GM12878 (cell line): ENCODE results near the gene PDSS2. TPM values are rescaled to one million over a fixed set of nuclear protein-coding genes. Genes with fewer than 3 reads are reported as not detected.

Experiments used
- ATAC-seq: fragments of 200-7000 bp; cut with Tn5 transposase; 3 replicates; pipeline ENCODE4 v1.9.1; 2020; ENCODE audit warnings: mild to moderate bottlenecking, moderate library complexity
- BruUV-seq: library from RNA; stranded (reverse); fragments of 400-500 nt; replicated peaks from 2 replicates; lab custom pipeline; 2021; lab: Mats Ljungman, UMichigan
- CTCF ChIA-PET: fragments of 300-600 bp; sonication (Branson Sonifier 250); formaldehyde crosslinking; extraction: SDS; loops from one replicate; lab custom pipeline; 2021; ENCODE audit warnings: inconsistent platforms; lab: Yijun Ruan, JAX
- POLR2A ChIA-PET: fragments of 350-600 bp; formaldehyde crosslinking; extraction: SDS; loops from one replicate; lab custom pipeline; 2021; ENCODE audit warnings: inconsistent platforms; lab: Charles Lee
- RAD21 ChIA-PET: fragments of 300-600 bp; sonication (Branson Sonifier 250); formaldehyde crosslinking; loops from one replicate; lab custom pipeline; 2023; ENCODE audit warnings: antibody characterized with exemption; ENCODE audit not compliant: unreplicated experiment; lab: Charles Lee
- SMC1A ChIA-PET: fragments of 300-600 bp; sonication (Branson Sonifier 250); formaldehyde crosslinking; loops from one replicate; lab custom pipeline; 2023; ENCODE audit not compliant: unreplicated experiment, uncharacterized antibody; lab: Charles Lee
- DNase-seq: peaks from one replicate; pipeline ENCODE4 v3.0.0-alpha.2; 2011; ENCODE audit warnings: low read depth, low spot score
- FAIRE-seq: peaks from 3 replicates; lab custom pipeline; 2011; peaks lifted over from hg19 to GRCh38; lab: Jason Lieb, UNC
- H2AFZ ChIP-seq: 2 replicates; pipeline ENCODE4 v1.6.0; 2011; ENCODE audit warnings: low read depth, low read length, control low read depth; ENCODE audit not compliant: control insufficient read depth
- H3K27ac ChIP-seq: 2 replicates; pipeline ENCODE4 v1.5.1; 2011; ENCODE audit warnings: control low read depth; ENCODE audit not compliant: control insufficient read depth, insufficient read depth
- H3K27me3 ChIP-seq, 2 experiments: replicated peaks in 1 of 2; 2 replicates each; pipeline versions ENCODE4 v1.6.0 to v1.6.1; 2011; ENCODE audit warnings: low read length in 1 of 2; ENCODE audit not compliant: control insufficient read depth in 2 of 2, insufficient read depth in 2 of 2
- H3K36me3 ChIP-seq, 2 experiments: 2 replicates each; pipeline ENCODE4 v1.5.1; 2011; ENCODE audit warnings: low read length in 1 of 2; ENCODE audit not compliant: control insufficient read depth in 2 of 2, insufficient read depth in 2 of 2
- H3K4me1 ChIP-seq: 2 replicates; pipeline ENCODE4 v1.6.1; 2011; ENCODE audit warnings: mild to moderate bottlenecking, low read length, moderate library complexity, mixed read lengths; ENCODE audit not compliant: control insufficient read depth, insufficient read depth
- H3K4me2 ChIP-seq: 2 replicates; pipeline ENCODE4 v1.6.0; 2011; ENCODE audit warnings: control low read depth; ENCODE audit not compliant: control insufficient read depth, insufficient read depth
- H3K4me3 ChIP-seq: fragments of 200-600 bp; sonication (generic); 2 replicates; pipeline ENCODE4 v1.5.1; 2016
- H3K79me2 ChIP-seq: 2 replicates; pipeline ENCODE4 v1.6.0; 2011; ENCODE audit warnings: low read length; ENCODE audit not compliant: control insufficient read depth, insufficient read depth
- H3K9ac ChIP-seq: 2 replicates; pipeline ENCODE4 v1.8.0; 2011; ENCODE audit warnings: low read length, control low read depth, mixed read lengths; ENCODE audit not compliant: control insufficient read depth, insufficient read depth
- H3K9me3 ChIP-seq: replicated peaks from 3 replicates; pipeline ENCODE4 v1.5.1; 2011; ENCODE audit warnings: mild to moderate bottlenecking, low read length; ENCODE audit not compliant: control insufficient read depth, insufficient read depth
- H4K20me1 ChIP-seq: 2 replicates; pipeline ENCODE4 v1.6.0; 2011; ENCODE audit not compliant: control insufficient read depth, insufficient read depth
- ATF3 ChIP-seq: IDR thresholded peaks from 2 replicates; pipeline ENCODE4 v1.6.1; 2011; ENCODE audit warnings: low read depth, mild to moderate bottlenecking, low read length, moderate library complexity, borderline replicate concordance; ENCODE audit errors: extremely low read depth
- ATF7 ChIP-seq: fragments of 450-650 bp; IDR thresholded peaks from 2 replicates; pipeline ENCODE4 v1.6.1; 2016; ENCODE audit warnings: low read depth, mild to moderate bottlenecking
- CHD2 ChIP-seq: IDR thresholded peaks from 2 replicates; pipeline ENCODE4 v1.6.1; 2011; ENCODE audit warnings: low read depth, low read length, improper control_type of control experiment, borderline replicate concordance
- CREM ChIP-seq: IDR thresholded peaks from 2 replicates; pipeline ENCODE4 v1.6.1; 2014; ENCODE audit warnings: antibody characterized with exemption, low read depth
- DPF2 ChIP-seq: fragments of 450-650 bp; IDR thresholded peaks from 2 replicates; pipeline ENCODE4 v1.6.1; 2017; ENCODE audit warnings: mild to moderate bottlenecking
- ETV6 ChIP-seq, 2 experiments: fragments of 450-650 bp in 1 of 2; IDR thresholded peaks in 1 of 2; conservative IDR thresholded peaks in 1 of 2; 2 replicates each; pipeline ENCODE4 v1.6.1; 2014; ENCODE audit warnings: antibody characterized with exemption in 1 of 2, borderline replicate concordance in 1 of 2, low read depth in 1 of 2, mild to moderate bottlenecking in 1 of 2, moderate library complexity in 1 of 2
- EZH2 ChIP-seq: IDR thresholded peaks from 2 replicates; pipeline ENCODE4 v1.6.1; 2012; ENCODE audit warnings: low read depth, mild to moderate bottlenecking, control low read depth, inconsistent platforms, low read length, borderline replicate concordance; ENCODE audit not compliant: control insufficient read depth
- FOXM1 ChIP-seq: IDR thresholded peaks from 2 replicates; pipeline ENCODE4 v1.6.1; 2012; ENCODE audit warnings: low read depth, mild to moderate bottlenecking, inconsistent platforms, low read length, moderate library complexity
- HSF1 ChIP-seq: fragments of 150-350 bp; IDR thresholded peaks from 2 replicates; pipeline ENCODE4 v1.6.1; 2014; ENCODE audit warnings: mild to moderate bottlenecking, low read depth, low read length
- MTA3 ChIP-seq: IDR thresholded peaks from 2 replicates; pipeline ENCODE4 v1.6.1; 2012; ENCODE audit warnings: low read length, inconsistent platforms, borderline replicate concordance
- MXI1 ChIP-seq: fragments of 150-350 bp; IDR thresholded peaks from 2 replicates; pipeline ENCODE4 v1.6.1; 2011; ENCODE audit warnings: low read depth, mild to moderate bottlenecking, inconsistent platforms, low read length, improper control_type of control experiment
- NR2F1 ChIP-seq: fragments of 450-650 bp; conservative IDR thresholded peaks from 2 replicates; pipeline ENCODE4 v1.6.1; 2017; ENCODE audit warnings: mild to moderate bottlenecking
- PAX5 ChIP-seq: IDR thresholded peaks from 2 replicates; pipeline ENCODE4 v1.6.1; 2011; ENCODE audit warnings: low read depth, low read length, borderline replicate concordance
- POLR2AphosphoS2 ChIP-seq: IDR thresholded peaks from 2 replicates; pipeline ENCODE4 v1.6.1; 2011; ENCODE audit warnings: low read depth, mild to moderate bottlenecking, low read length, improper control_type of control experiment, moderate library complexity
- STAT3 ChIP-seq: IDR thresholded peaks from 2 replicates; pipeline ENCODE4 v1.6.1; 2011; ENCODE audit warnings: low read depth, low read length, improper control_type of control experiment
- WGBS: methylation state at CpG from one replicate; pipeline ENCODE4 v1.1.6; 2016; ENCODE audit warnings: low lambda C conversion rate; ENCODE audit not compliant: insufficient replicate concordance, insufficient coverage; ENCODE audit errors: missing lambda C conversion rate; 5-methylcytosine and 5-hydroxymethylcytosine counted together
- in situ Hi-C: fragments of 300-500 bp; cut with MboI; formaldehyde crosslinking; loops from 9 replicates; pipeline ENCODE4 v1.14.3; 2018; ENCODE audit warnings: mixed read lengths
- intact Hi-C: fragments of 100-400 bp; cut with micrococcal nuclease; formaldehyde crosslinking; loops from one replicate; pipeline ENCODE4 v1.14.2; 2022; ENCODE audit not compliant: unreplicated experiment
- polyA plus RNA-seq, 11 experiments: library from polyadenylated mRNA; depleted of rRNA in 4 of 11; unstranded in 6 of 11; stranded (reverse) in 5 of 11; fragments of >200 nt; fragmentation: Nextera tagmentation in 4 of 11; fragmentation: Illumina TruSeq in 1 of 11; extraction: Ambion mirVana in 4 of 11; extraction: Trizol in 1 of 11; gene quantifications; 1 replicate in 1 of 11; 2 replicates in 10 of 11; pipeline versions ENCODE4 v1.2.1 to v1.2.3, GENCODE V29; 2011 to 2016; ENCODE audit warnings: inconsistent platforms in 2 of 11, missing spikeins in 2 of 11, low read depth in 1 of 11
- total RNA-seq, 4 experiments: library from RNA; depleted of rRNA in 3 of 4; stranded (reverse); fragments of >200 nt in 3 of 4; fragmentation: Illumina TruSeq in 1 of 4; extraction: Trizol in 1 of 4; gene quantifications; 2 replicates each; pipeline versions ENCODE4 v1.2.1 to v1.2.3, GENCODE V29; 2013 to 2021
- TF ChIP-seq, protein P1 (sequence below), 3 experiments: IDR thresholded peaks in 2 of 3; conservative IDR thresholded peaks in 1 of 3; 2 replicates each; pipeline ENCODE4 v1.5.1; 2011; ENCODE audit warnings: low read depth in 3 of 3, low read length in 3 of 3, mild to moderate bottlenecking in 3 of 3, control low read depth in 2 of 3, moderate library complexity in 2 of 3, inconsistent platforms in 1 of 3, mixed read lengths in 1 of 3; ENCODE audit not compliant: control insufficient read depth in 2 of 3, insufficient read depth in 1 of 3; ENCODE audit errors: extremely low read depth in 1 of 3
- TF ChIP-seq, protein P2 (sequence below): IDR thresholded peaks from 2 replicates; pipeline ENCODE4 v1.6.1; 2012; ENCODE audit warnings: low read depth, low read length, improper control_type of control experiment

The PDSS2 gene
- total and polyA plus RNA-seq, 10 of the 15 experiments (the other 5 are each of a cell fraction or from before 2014, with no cell fraction given), result 7.7 to 15.5 (median 9.6) TPM

GRCh38 chr6:107466062-107466461, 6.7 kb upstream of the PDSS2 start:
- FAIRE-seq, result no peak
- ChIA-PET CTCF (no interaction called here), RAD21 (no interaction called here), POLR2A (no interaction called here), SMC1A (no interaction called here)
- no TSS peak for BruUV-seq
- Histone ChIP-seq H3K79me2 (no peaks in the 10 kb centered on the region), H3K9ac (no peak overlapping the region), H3K36me3 (no peaks in the 10 kb centered on the region), H3K4me1 (no peaks in the 10 kb centered on the region), H2AFZ (no peak overlapping the region), H3K4me3 (no peak overlapping the region), H3K27me3 (no peaks in the 10 kb centered on the region), H3K27ac (no peak overlapping the region), H4K20me1 (no peaks in the 10 kb centered on the region), H3K9me3 (no peaks in the 10 kb centered on the region), H3K4me2 (no peak overlapping the region)
- in situ Hi-C loops (no loop called here), intact Hi-C loops (no loop called here)
- ATAC-seq, result no peak
- WGBS, result 43% methylated on average over 1 of the region's 1 CpG
- no peak for DNase-seq
- TF ChIP-seq CHD2, result no peak
- TF ChIP-seq ATF3, result no peak
- no peak for TF ChIP-seq HSF1
- TF ChIP-seq PAX5, result no peak
- TF ChIP-seq DPF2, result no peak
- no peak for TF ChIP-seq POLR2AphosphoS2
- TF ChIP-seq ETV6 (conservative IDR thresholded peaks at IDR 0.05 in 1 of 2, IDR thresholded peaks at IDR 0.05 in 1 of 2; ENCODE audit: borderline replicate concordance in 1 of 2, low read depth in 1 of 2), result no peak
- TF ChIP-seq MXI1, result no peak
- TF ChIP-seq, protein P1, sequence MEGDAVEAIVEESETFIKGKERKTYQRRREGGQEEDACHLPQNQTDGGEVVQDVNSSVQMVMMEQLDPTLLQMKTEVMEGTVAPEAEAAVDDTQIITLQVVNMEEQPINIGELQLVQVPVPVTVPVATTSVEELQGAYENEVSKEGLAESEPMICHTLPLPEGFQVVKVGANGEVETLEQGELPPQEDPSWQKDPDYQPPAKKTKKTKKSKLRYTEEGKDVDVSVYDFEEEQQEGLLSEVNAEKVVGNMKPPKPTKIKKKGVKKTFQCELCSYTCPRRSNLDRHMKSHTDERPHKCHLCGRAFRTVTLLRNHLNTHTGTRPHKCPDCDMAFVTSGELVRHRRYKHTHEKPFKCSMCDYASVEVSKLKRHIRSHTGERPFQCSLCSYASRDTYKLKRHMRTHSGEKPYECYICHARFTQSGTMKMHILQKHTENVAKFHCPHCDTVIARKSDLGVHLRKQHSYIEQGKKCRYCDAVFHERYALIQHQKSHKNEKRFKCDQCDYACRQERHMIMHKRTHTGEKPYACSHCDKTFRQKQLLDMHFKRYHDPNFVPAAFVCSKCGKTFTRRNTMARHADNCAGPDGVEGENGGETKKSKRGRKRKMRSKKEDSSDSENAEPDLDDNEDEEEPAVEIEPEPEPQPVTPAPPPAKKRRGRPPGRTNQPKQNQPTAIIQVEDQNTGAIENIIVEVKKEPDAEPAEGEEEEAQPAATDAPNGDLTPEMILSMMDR (IDR thresholded peaks at IDR 0.05 in 2 of 3, conservative IDR thresholded peaks at IDR 0.05 in 1 of 3; ENCODE audit: control insufficient read depth in 2 of 3, extremely low read depth in 1 of 3, insufficient read depth in 1 of 3, low read depth in 3 of 3, low read length in 3 of 3), result no peak
- TF ChIP-seq EZH2, result no peak
- TF ChIP-seq MTA3, result no peak
- no peak for TF ChIP-seq ATF7
- TF ChIP-seq CREM, result no peak
- TF ChIP-seq, protein P2, sequence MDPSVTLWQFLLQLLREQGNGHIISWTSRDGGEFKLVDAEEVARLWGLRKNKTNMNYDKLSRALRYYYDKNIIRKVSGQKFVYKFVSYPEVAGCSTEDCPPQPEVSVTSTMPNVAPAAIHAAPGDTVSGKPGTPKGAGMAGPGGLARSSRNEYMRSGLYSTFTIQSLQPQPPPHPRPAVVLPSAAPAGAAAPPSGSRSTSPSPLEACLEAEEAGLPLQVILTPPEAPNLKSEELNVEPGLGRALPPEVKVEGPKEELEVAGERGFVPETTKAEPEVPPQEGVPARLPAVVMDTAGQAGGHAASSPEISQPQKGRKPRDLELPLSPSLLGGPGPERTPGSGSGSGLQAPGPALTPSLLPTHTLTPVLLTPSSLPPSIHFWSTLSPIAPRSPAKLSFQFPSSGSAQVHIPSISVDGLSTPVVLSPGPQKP, result no peak
- no peak for TF ChIP-seq NR2F1
- TF ChIP-seq STAT3, result no peak
- TF ChIP-seq FOXM1, result no peak
